WTC11 (cell line): Measurements from ENCODE around the gene DAPK1. TPM values are rescaled to one million over a fixed set of nuclear protein-coding genes. Genes with fewer than 3 reads are reported as not detected.

Experiments
- ATAC-seq: fragments of 200-7000 bp; cut with Tn5 transposase; 2 replicates; pipeline ENCODE4 v1.10.0; 2021; ENCODE audit warnings: mild to moderate bottlenecking, moderate library complexity
- CTCF ChIA-PET: fragments of 300-600 bp; sonication (Branson Sonifier 250); formaldehyde crosslinking; loops from one replicate; lab custom pipeline; 2021; ENCODE audit warnings: antibody characterized with exemption; lab: Charles Lee
- POLR2A ChIA-PET: fragments of 350-600 bp; sonication (Branson Sonifier 250); formaldehyde crosslinking; loops from one replicate; lab custom pipeline; 2021; ENCODE audit warnings: antibody characterized with exemption; lab: Charles Lee
- DNase-seq: peaks from one replicate; pipeline ENCODE4 v3.0.0; 2021; ENCODE audit warnings: low spot score
- H3K27ac Mint-ChIP-seq: 2 replicates; pipeline ENCODE4 v1.8.0; 2021; ENCODE audit warnings: mixed read lengths
- H3K27me3 Mint-ChIP-seq: 2 replicates; pipeline ENCODE4 v1.8.0; 2021; ENCODE audit warnings: low read depth, mild to moderate bottlenecking, moderate library complexity, mixed read lengths
- H3K36me3 Mint-ChIP-seq: 2 replicates; pipeline ENCODE4 v1.8.0; 2021; ENCODE audit warnings: mixed read lengths
- H3K4me1 Mint-ChIP-seq: 2 replicates; pipeline ENCODE4 v1.8.0; 2022; ENCODE audit warnings: mixed read lengths
- H3K4me3 Mint-ChIP-seq: 2 replicates; pipeline ENCODE4 v1.8.0; 2021; ENCODE audit warnings: mild to moderate bottlenecking, moderate library complexity, mixed read lengths
- H3K9me3 Mint-ChIP-seq: 2 replicates; pipeline ENCODE4 v1.8.0; 2021; ENCODE audit warnings: mixed read lengths
- CREB1 ChIP-seq: sonication (generic); formaldehyde crosslinking; IDR thresholded peaks from 2 replicates; pipeline ENCODE4 v1.8.0; 2023; ENCODE audit warnings: mild to moderate bottlenecking, missing genetic modification reagents
- CREM ChIP-seq: sonication (generic); formaldehyde crosslinking; IDR thresholded peaks from 2 replicates; pipeline ENCODE4 v1.8.1; 2022; ENCODE audit warnings: mild to moderate bottlenecking, missing genetic modification reagents, moderate library complexity
- ETV6 ChIP-seq: sonication (generic); formaldehyde crosslinking; IDR thresholded peaks from 2 replicates; pipeline ENCODE4 v1.8.1; 2022; ENCODE audit warnings: mild to moderate bottlenecking, missing genetic modification reagents
- FOXJ3 ChIP-seq: sonication (generic); formaldehyde crosslinking; IDR thresholded peaks from 2 replicates; pipeline ENCODE4 v1.9.0; 2021; ENCODE audit warnings: missing genetic modification reagents, mild to moderate bottlenecking, borderline replicate concordance
- FOXK1 ChIP-seq: sonication (generic); formaldehyde crosslinking; IDR thresholded peaks from 2 replicates; pipeline ENCODE4 v1.8.0; 2022; ENCODE audit warnings: mild to moderate bottlenecking, moderate library complexity, missing genetic modification reagents
- GABPB1 ChIP-seq: sonication (generic); formaldehyde crosslinking; IDR thresholded peaks from 2 replicates; pipeline ENCODE4 v1.8.1; 2023; ENCODE audit warnings: mild to moderate bottlenecking, missing genetic modification reagents
- JUN ChIP-seq: sonication (generic); formaldehyde crosslinking; IDR thresholded peaks from 2 replicates; pipeline ENCODE4 v1.8.0; 2023; ENCODE audit warnings: mild to moderate bottlenecking, missing genetic modification reagents
- PRRX2 ChIP-seq: fragments of 250-450 bp; sonication (Bioruptor Pico); IDR thresholded peaks from 2 replicates; pipeline ENCODE4 v1.8.0; 2021; ENCODE audit warnings: mild to moderate bottlenecking
- RELA ChIP-seq: sonication (generic); formaldehyde crosslinking; IDR thresholded peaks from 2 replicates; pipeline ENCODE4 v1.8.1; 2022; ENCODE audit warnings: missing genetic modification reagents, mild to moderate bottlenecking, borderline replicate concordance
- TEAD1 ChIP-seq: sonication (generic); formaldehyde crosslinking; IDR thresholded peaks from 2 replicates; pipeline ENCODE4 v1.8.0; 2022; ENCODE audit warnings: mild to moderate bottlenecking, missing genetic modification reagents
- ZNF317 ChIP-seq: sonication (generic); formaldehyde crosslinking; IDR thresholded peaks from 2 replicates; pipeline ENCODE4 v1.8.1; 2023; ENCODE audit warnings: low read depth, mild to moderate bottlenecking, moderate library complexity, missing genetic modification reagents, borderline replicate concordance
- total RNA-seq: library from RNA; stranded (reverse); gene quantifications from 3 replicates; pipeline ENCODE4 v1.2.3, GENCODE V29; 2021
- TF ChIP-seq, protein P1 (sequence below): sonication (generic); formaldehyde crosslinking; IDR thresholded peaks from 2 replicates; pipeline ENCODE4 v1.8.1; 2022; ENCODE audit warnings: missing genetic modification reagents, borderline replicate concordance
- TF ChIP-seq, protein P2 (sequence below): sonication (generic); formaldehyde crosslinking; IDR thresholded peaks from 2 replicates; pipeline ENCODE4 v1.8.1; 2023; ENCODE audit warnings: mild to moderate bottlenecking, moderate library complexity, missing genetic modification reagents
- TF ChIP-seq, protein P3 (sequence below): sonication (generic); formaldehyde crosslinking; IDR thresholded peaks from 2 replicates; pipeline ENCODE4 v1.8.0; 2022; ENCODE audit warnings: mild to moderate bottlenecking, missing genetic modification reagents
- TF ChIP-seq, protein P4 (sequence below): fragments of 250-450 bp; sonication (Bioruptor Pico); IDR thresholded peaks from 2 replicates; pipeline ENCODE4 v1.9.0; 2021; ENCODE audit warnings: mild to moderate bottlenecking
- TF ChIP-seq, protein P5 (sequence below): fragments of 250-450 bp; sonication (Bioruptor Pico); IDR thresholded peaks from 2 replicates; pipeline ENCODE4 v1.9.0; 2021; ENCODE audit warnings: mild to moderate bottlenecking, borderline replicate concordance
- TF ChIP-seq, protein P6 (sequence below): sonication (generic); formaldehyde crosslinking; IDR thresholded peaks from 2 replicates; pipeline ENCODE4 v1.8.0; 2022; ENCODE audit warnings: mild to moderate bottlenecking, missing genetic modification reagents
- TF ChIP-seq, protein P7 (sequence below): fragments of 250-450 bp; sonication (Bioruptor Pico); IDR thresholded peaks from 2 replicates; pipeline ENCODE4 v1.9.0; 2021; ENCODE audit warnings: moderate library complexity, mild to moderate bottlenecking, inconsistent platforms, borderline replicate concordance
- TF ChIP-seq, protein P8 (sequence below): sonication (generic); formaldehyde crosslinking; IDR thresholded peaks from 2 replicates; pipeline ENCODE4 v1.8.1; 2023; ENCODE audit warnings: mild to moderate bottlenecking, missing genetic modification reagents, moderate library complexity

Gene DAPK1
- total RNA-seq, 1 experiment from 2014 or later, result 129 TPM

DNA sequence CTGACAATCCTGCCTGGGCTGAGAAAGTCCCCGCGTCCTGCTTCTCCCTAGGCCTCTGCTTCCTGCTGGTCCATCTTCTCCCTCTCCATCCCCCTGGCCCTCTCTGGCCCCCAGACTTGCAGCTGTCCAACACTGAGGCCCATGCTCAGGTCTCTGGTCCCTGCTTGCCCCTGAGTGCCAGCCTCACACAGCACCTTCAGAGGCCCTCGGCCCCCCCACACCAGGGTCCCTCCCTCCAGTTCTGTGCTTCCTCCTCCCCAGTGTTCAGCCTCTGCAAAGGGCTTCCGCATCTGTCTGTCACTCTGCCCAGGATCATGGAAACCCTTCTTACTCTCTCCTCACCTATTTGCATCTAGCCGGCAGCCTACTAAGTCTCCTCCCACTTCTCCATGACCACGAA is 165.9 kb downstream of the DAPK1 start (continued):
- no peak for TF ChIP-seq FOXJ3 (CRISPR knock-in tag)

DNA sequence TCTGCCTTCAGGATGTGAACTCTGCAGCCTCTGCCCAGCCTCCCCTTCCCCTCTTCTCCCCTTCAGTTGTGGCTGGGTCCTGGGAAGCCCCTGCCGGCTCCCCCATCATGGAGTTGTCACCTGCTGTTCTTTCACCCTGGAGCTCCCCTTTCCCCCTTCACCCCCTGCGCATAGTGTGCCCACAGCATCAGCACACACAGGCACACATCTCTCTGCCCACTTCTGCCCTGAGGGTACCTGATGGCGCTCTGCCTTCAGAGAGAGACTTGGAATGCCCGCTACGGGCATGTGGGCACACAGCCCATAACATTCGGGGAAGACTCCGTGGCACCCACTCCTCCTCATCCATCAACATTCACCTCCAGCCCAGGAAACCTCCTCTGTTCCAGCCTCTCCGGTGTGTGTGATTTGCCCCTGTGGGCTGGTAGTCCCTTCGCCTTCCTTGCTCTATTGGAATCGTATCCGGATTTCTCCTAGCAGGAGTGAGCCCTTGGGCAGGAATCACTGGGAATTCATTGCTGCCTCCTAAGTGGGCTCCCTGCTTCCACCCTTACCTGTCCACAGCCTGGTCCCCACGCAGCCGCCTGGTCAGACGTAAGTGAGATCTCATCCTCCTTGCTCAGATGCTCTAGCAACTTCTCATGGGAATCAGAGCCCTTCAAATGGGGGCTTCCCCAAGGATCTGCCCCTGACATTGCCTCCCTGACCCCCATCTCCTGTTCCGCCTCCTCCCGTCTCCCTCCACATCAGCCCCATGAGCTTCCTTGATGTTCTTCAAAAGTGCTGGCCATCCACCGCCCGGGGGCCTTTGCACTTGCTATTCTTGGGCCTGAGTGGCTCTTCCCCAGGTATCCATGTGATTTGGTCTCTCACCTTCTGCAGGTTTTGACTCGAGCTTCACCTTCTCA is 166.7 kb downstream of the DAPK1 start:
- DNase-seq (no peak), ATAC-seq (no peak)
- peak overlapping the region; percentile 4; the same call in 1 of the 2 replicates for H3K27ac Mint-ChIP-seq
- peaks cover 23% of the 10 kb centered on the region for H3K4me1 Mint-ChIP-seq
- CTCF ChIA-PET, result interaction anchor here (2.9 kb wide), 1 partner anchor 326 kb away, joined by 22 read pairs; no protein-coding TSS in a partner anchor
- H3K4me3 Mint-ChIP-seq, result no peak overlapping the region
- no peaks in the 10 kb centered on the region for H3K27me3 Mint-ChIP-seq
- H3K36me3 Mint-ChIP-seq, result peaks cover 74% of the 10 kb centered on the region
- TF ChIP-seq, protein P1, sequence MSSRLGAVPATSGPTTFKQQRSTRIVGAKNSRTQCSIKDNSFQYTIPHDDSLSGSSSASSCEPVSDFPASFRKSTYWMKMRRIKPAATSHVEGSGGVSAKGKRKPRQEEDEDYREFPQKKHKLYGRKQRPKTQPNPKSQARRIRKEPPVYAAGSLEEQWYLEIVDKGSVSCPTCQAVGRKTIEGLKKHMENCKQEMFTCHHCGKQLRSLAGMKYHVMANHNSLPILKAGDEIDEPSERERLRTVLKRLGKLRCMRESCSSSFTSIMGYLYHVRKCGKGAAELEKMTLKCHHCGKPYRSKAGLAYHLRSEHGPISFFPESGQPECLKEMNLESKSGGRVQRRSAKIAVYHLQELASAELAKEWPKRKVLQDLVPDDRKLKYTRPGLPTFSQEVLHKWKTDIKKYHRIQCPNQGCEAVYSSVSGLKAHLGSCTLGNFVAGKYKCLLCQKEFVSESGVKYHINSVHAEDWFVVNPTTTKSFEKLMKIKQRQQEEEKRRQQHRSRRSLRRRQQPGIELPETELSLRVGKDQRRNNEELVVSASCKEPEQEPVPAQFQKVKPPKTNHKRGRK, result no peak
- no peak for TF ChIP-seq ETV6 (CRISPR knock-in tag)
- TF ChIP-seq, protein P2, sequence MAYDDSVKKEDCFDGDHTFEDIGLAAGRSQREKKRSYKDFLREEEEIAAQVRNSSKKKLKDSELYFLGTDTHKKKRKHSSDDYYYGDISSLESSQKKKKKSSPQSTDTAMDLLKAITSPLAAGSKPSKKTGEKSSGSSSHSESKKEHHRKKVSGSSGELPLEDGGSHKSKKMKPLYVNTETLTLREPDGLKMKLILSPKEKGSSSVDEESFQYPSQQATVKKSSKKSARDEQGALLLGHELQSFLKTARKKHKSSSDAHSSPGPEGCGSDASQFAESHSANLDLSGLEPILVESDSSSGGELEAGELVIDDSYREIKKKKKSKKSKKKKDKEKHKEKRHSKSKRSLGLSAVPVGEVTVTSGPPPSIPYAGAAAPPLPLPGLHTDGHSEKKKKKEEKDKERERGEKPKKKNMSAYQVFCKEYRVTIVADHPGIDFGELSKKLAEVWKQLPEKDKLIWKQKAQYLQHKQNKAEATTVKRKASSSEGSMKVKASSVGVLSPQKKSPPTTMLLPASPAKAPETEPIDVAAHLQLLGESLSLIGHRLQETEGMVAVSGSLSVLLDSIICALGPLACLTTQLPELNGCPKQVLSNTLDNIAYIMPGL, result no peak
- TF ChIP-seq, protein P3, sequence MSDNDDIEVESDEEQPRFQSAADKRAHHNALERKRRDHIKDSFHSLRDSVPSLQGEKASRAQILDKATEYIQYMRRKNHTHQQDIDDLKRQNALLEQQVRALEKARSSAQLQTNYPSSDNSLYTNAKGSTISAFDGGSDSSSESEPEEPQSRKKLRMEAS, result no peak
- POLR2A ChIA-PET, result no interaction called here
- peaks cover 30% of the 10 kb centered on the region for H3K9me3 Mint-ChIP-seq

DNA sequence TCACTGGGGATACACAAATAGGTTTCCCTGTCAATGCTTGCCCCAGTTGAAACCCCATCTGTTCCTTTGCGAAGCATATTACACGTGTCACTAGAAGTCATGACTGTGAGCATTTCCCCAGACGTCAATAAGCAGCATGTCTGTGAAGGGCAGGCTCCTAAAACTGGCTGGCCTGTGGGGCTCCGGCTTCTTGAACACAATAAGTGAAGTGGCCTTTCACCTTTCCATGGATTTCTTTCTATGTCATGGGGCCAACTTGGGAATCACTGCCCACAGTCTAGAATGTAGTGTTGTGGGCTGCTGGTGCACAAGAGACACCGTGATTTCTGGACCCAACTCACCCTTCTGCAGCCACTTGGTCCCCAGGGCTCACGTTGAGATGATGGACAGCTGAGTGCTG is 167.8 kb downstream of the DAPK1 start:
- Mint-ChIP-seq H3K4me1 (peaks cover 23% of the 10 kb centered on the region), H3K27ac (no peak overlapping the region), H3K27me3 (no peaks in the 10 kb centered on the region), H3K9me3 (peaks cover 30% of the 10 kb centered on the region), H3K4me3 (no peak overlapping the region), H3K36me3 (peaks cover 74% of the 10 kb centered on the region)
- DNase-seq (no peak), ATAC-seq (no peak)
- ChIA-PET CTCF (no interaction called here), POLR2A (no interaction called here)
- no peak for TF ChIP-seq RELA (CRISPR knock-in tag)
- TF ChIP-seq, protein P4, sequence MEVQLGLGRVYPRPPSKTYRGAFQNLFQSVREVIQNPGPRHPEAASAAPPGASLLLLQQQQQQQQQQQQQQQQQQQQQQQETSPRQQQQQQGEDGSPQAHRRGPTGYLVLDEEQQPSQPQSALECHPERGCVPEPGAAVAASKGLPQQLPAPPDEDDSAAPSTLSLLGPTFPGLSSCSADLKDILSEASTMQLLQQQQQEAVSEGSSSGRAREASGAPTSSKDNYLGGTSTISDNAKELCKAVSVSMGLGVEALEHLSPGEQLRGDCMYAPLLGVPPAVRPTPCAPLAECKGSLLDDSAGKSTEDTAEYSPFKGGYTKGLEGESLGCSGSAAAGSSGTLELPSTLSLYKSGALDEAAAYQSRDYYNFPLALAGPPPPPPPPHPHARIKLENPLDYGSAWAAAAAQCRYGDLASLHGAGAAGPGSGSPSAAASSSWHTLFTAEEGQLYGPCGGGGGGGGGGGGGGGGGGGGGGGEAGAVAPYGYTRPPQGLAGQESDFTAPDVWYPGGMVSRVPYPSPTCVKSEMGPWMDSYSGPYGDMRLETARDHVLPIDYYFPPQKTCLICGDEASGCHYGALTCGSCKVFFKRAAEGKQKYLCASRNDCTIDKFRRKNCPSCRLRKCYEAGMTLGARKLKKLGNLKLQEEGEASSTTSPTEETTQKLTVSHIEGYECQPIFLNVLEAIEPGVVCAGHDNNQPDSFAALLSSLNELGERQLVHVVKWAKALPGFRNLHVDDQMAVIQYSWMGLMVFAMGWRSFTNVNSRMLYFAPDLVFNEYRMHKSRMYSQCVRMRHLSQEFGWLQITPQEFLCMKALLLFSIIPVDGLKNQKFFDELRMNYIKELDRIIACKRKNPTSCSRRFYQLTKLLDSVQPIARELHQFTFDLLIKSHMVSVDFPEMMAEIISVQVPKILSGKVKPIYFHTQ, result no peak
- no peak for TF ChIP-seq FOXK1
- TF ChIP-seq, protein P5, sequence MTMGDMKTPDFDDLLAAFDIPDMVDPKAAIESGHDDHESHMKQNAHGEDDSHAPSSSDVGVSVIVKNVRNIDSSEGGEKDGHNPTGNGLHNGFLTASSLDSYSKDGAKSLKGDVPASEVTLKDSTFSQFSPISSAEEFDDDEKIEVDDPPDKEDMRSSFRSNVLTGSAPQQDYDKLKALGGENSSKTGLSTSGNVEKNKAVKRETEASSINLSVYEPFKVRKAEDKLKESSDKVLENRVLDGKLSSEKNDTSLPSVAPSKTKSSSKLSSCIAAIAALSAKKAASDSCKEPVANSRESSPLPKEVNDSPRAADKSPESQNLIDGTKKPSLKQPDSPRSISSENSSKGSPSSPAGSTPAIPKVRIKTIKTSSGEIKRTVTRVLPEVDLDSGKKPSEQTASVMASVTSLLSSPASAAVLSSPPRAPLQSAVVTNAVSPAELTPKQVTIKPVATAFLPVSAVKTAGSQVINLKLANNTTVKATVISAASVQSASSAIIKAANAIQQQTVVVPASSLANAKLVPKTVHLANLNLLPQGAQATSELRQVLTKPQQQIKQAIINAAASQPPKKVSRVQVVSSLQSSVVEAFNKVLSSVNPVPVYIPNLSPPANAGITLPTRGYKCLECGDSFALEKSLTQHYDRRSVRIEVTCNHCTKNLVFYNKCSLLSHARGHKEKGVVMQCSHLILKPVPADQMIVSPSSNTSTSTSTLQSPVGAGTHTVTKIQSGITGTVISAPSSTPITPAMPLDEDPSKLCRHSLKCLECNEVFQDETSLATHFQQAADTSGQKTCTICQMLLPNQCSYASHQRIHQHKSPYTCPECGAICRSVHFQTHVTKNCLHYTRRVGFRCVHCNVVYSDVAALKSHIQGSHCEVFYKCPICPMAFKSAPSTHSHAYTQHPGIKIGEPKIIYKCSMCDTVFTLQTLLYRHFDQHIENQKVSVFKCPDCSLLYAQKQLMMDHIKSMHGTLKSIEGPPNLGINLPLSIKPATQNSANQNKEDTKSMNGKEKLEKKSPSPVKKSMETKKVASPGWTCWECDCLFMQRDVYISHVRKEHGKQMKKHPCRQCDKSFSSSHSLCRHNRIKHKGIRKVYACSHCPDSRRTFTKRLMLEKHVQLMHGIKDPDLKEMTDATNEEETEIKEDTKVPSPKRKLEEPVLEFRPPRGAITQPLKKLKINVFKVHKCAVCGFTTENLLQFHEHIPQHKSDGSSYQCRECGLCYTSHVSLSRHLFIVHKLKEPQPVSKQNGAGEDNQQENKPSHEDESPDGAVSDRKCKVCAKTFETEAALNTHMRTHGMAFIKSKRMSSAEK, result no peak
- TF ChIP-seq JUN (CRISPR knock-in tag), result no peak
- no peak for TF ChIP-seq CREM (CRISPR knock-in tag)
- TF ChIP-seq, protein P6, sequence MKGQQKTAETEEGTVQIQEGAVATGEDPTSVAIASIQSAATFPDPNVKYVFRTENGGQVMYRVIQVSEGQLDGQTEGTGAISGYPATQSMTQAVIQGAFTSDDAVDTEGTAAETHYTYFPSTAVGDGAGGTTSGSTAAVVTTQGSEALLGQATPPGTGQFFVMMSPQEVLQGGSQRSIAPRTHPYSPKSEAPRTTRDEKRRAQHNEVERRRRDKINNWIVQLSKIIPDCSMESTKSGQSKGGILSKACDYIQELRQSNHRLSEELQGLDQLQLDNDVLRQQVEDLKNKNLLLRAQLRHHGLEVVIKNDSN (CRISPR knock-in tag), result no peak
- TF ChIP-seq, protein P7, sequence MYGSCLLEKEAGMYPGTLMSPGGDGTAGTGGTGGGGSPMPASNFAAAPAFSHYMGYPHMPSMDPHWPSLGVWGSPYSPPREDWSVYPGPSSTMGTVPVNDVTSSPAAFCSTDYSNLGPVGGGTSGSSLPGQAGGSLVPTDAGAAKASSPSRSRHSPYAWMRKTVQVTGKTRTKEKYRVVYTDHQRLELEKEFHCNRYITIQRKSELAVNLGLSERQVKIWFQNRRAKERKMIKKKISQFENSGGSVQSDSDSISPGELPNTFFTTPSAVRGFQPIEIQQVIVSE (CRISPR knock-in tag), result no peak
- TF ChIP-seq, protein P8, sequence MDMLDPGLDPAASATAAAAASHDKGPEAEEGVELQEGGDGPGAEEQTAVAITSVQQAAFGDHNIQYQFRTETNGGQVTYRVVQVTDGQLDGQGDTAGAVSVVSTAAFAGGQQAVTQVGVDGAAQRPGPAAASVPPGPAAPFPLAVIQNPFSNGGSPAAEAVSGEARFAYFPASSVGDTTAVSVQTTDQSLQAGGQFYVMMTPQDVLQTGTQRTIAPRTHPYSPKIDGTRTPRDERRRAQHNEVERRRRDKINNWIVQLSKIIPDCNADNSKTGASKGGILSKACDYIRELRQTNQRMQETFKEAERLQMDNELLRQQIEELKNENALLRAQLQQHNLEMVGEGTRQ (CRISPR knock-in tag), result no peak
- no peak for TF ChIP-seq CREB1
- no peak for TF ChIP-seq ZNF317 (CRISPR knock-in tag)
- TF ChIP-seq TEAD1 (CRISPR knock-in tag), result no peak
- no peak for TF ChIP-seq GABPB1 (CRISPR knock-in tag)
- TF ChIP-seq PRRX2 (CRISPR knock-in tag), result no peak
